H1 (cell line): Measurements from ENCODE around the gene PACSIN1. TPM values are rescaled to one million over a fixed set of nuclear protein-coding genes. Genes with fewer than 3 reads are reported as not detected.

Experiments
- CTCF ChIA-PET: fragments of 300-600 bp; sonication (Branson Sonifier 250); formaldehyde crosslinking; loops from one replicate; lab custom pipeline; 2021; ENCODE audit not compliant: partially characterized antibody; lab: Charles Lee
- POLR2A ChIA-PET: fragments of 300-600 bp; sonication (Branson Sonifier 250); formaldehyde crosslinking; loops from one replicate; lab custom pipeline; 2021; ENCODE audit warnings: inconsistent platforms; ENCODE audit not compliant: partially characterized antibody; lab: Charles Lee
- DNase-seq, 2 experiments: peaks; one replicate each; pipeline versions ENCODE4 v3.0.0 to v3.0.0-alpha.2; 2010 to 2022; ENCODE audit warnings: low spot score in 2 of 2, low read depth in 1 of 2, mixed read lengths in 1 of 2
- FAIRE-seq: peaks from 2 replicates; lab custom pipeline; 2011; peaks lifted over from hg19 to GRCh38; lab: Jason Lieb, UNC
- H2AFZ ChIP-seq: 2 replicates; pipeline ENCODE4 v1.8.1; 2012; ENCODE audit warnings: low read length, inconsistent platforms
- H2AK5ac ChIP-seq: 2 replicates; pipeline ENCODE4 v1.6.1; 2013; ENCODE audit warnings: low read depth, low read length
- H2BK120ac ChIP-seq: replicated peaks from 2 replicates; pipeline ENCODE3; 2013; ENCODE audit warnings: low read depth, low read length, inconsistent platforms
- H2BK12ac ChIP-seq: 2 replicates; pipeline ENCODE4 v1.6.1; 2013; ENCODE audit warnings: low read depth, low read length
- H2BK15ac ChIP-seq: 2 replicates; pipeline ENCODE4 v1.6.1; 2013; ENCODE audit warnings: low read length
- H2BK20ac ChIP-seq: 2 replicates; pipeline ENCODE4 v1.6.1; 2013; ENCODE audit warnings: low read length
- H2BK5ac ChIP-seq: 2 replicates; pipeline ENCODE4 v1.6.1; 2013; ENCODE audit warnings: low read depth, low read length
- H3K14ac ChIP-seq: 2 replicates; pipeline ENCODE4 v1.6.1; 2013; ENCODE audit warnings: inconsistent platforms; ENCODE audit not compliant: insufficient read length
- H3K18ac ChIP-seq: 2 replicates; pipeline ENCODE4 v1.6.1; 2013; ENCODE audit warnings: low read length; ENCODE audit errors: extremely low read depth
- H3K23ac ChIP-seq: 2 replicates; pipeline ENCODE4 v1.6.1; 2013; ENCODE audit warnings: inconsistent platforms; ENCODE audit not compliant: insufficient read length
- H3K23me2 ChIP-seq: 2 replicates; pipeline ENCODE4 v1.6.1; 2013; ENCODE audit warnings: low read depth, low read length
- H3K27ac ChIP-seq: 2 replicates; pipeline ENCODE4 v1.6.1; 2011; ENCODE audit warnings: low read depth, low read length, inconsistent platforms
- H3K27me3 ChIP-seq, 4 experiments: replicated peaks in 1 of 4; 1 replicate in 1 of 4; 2 replicates in 3 of 4; pipeline versions ENCODE4 v1.6.1 to v1.8.1; 2011 to 2013; ENCODE audit warnings: low read length in 3 of 4, mild to moderate bottlenecking in 3 of 4, inconsistent platforms in 2 of 4, mixed read lengths in 2 of 4, moderate library complexity in 1 of 4; ENCODE audit not compliant: control insufficient read depth in 3 of 4, insufficient read depth in 3 of 4; ENCODE audit errors: extremely low read depth in 1 of 4
- H3K36me3 ChIP-seq, 4 experiments: 2 replicates each; pipeline versions ENCODE4 v1.6.1 to v1.8.1; 2011 to 2013; ENCODE audit warnings: mild to moderate bottlenecking in 4 of 4, low read length in 3 of 4, moderate library complexity in 2 of 4, control low read depth in 1 of 4, inconsistent platforms in 1 of 4; ENCODE audit not compliant: insufficient read depth in 4 of 4, control insufficient read depth in 2 of 4
- H3K4ac ChIP-seq: replicated peaks from 2 replicates; pipeline ENCODE3; 2013; ENCODE audit warnings: low read length, low read depth, mixed read lengths, inconsistent platforms; ENCODE audit not compliant: insufficient read length
- H3K4me1 ChIP-seq, 4 experiments: replicated peaks in 1 of 4; 1 replicate in 1 of 4; 2 replicates in 3 of 4; pipeline versions ENCODE4 v1.6.1 to v1.8.1; 2011 to 2013; ENCODE audit warnings: low read length in 3 of 4, inconsistent platforms in 2 of 4, mixed read lengths in 1 of 4; ENCODE audit not compliant: insufficient read depth in 4 of 4, control insufficient read depth in 3 of 4
- H3K4me2 ChIP-seq, 2 experiments: 2 replicates each; pipeline versions ENCODE4 v1.6.1 to v1.8.1; 2011 to 2013; ENCODE audit warnings: low read depth in 2 of 2, low read length in 2 of 2, control low read depth in 1 of 2, inconsistent platforms in 1 of 2, mild to moderate bottlenecking in 1 of 2; ENCODE audit not compliant: insufficient read depth in 1 of 2
- H3K4me3 ChIP-seq, 4 experiments: fragments of 200-600, 300-600 bp in 1 of 4; sonication (generic), shearing (Covaris generic), sonication (Bioruptor Twin) in 1 of 4; 2 replicates each; pipeline versions ENCODE4 v1.5.1 to v1.8.1; 2011 to 2016; ENCODE audit warnings: low read length in 4 of 4, low read depth in 3 of 4, control low read depth in 2 of 4, inconsistent platforms in 2 of 4, mild to moderate bottlenecking in 2 of 4, mixed read lengths in 1 of 4, moderate library complexity in 1 of 4; ENCODE audit not compliant: insufficient read depth in 2 of 4; ENCODE audit errors: extremely low read depth in 1 of 4
- H3K56ac ChIP-seq: replicated peaks from 2 replicates; pipeline ENCODE3; 2013; ENCODE audit warnings: low read depth, mild to moderate bottlenecking, mixed read lengths, low read length, inconsistent platforms; ENCODE audit not compliant: insufficient read length
- H3K79me1 ChIP-seq: 2 replicates; pipeline ENCODE4 v1.6.1; 2013; ENCODE audit warnings: low read depth, low read length, control low read depth
- H3K79me2 ChIP-seq, 2 experiments: 2 replicates each; pipeline versions ENCODE4 v1.6.1 to v1.8.1; 2012 to 2013; ENCODE audit warnings: low read length in 2 of 2, mild to moderate bottlenecking in 2 of 2, inconsistent platforms in 1 of 2; ENCODE audit not compliant: insufficient read depth in 2 of 2, control insufficient read depth in 1 of 2
- H3K9ac ChIP-seq, 4 experiments: replicated peaks in 1 of 4; 1 replicate in 1 of 4; 2 replicates in 3 of 4; pipeline versions ENCODE4 v1.6.1 to v1.8.1; 2011 to 2013; ENCODE audit warnings: low read depth in 3 of 4, low read length in 3 of 4, control low read depth in 2 of 4, mild to moderate bottlenecking in 2 of 4, moderate library complexity in 2 of 4, inconsistent platforms in 1 of 4; ENCODE audit errors: extremely low read depth in 1 of 4
- H3K9me3 ChIP-seq, 2 experiments: 2 replicates each; pipeline versions ENCODE4 v1.6.1 to v1.8.1; 2012 to 2013; ENCODE audit warnings: mild to moderate bottlenecking in 2 of 2, moderate library complexity in 2 of 2, control low read depth in 1 of 2, inconsistent platforms in 1 of 2, low read depth in 1 of 2, low read length in 1 of 2, mixed read lengths in 1 of 2; ENCODE audit not compliant: insufficient read depth in 2 of 2
- H4K20me1 ChIP-seq, 2 experiments: replicated peaks in 1 of 2; 2 replicates each; pipeline versions ENCODE3 to v1.8.1; 2011 to 2013; ENCODE audit warnings: inconsistent platforms in 2 of 2, low read length in 2 of 2, mild to moderate bottlenecking in 1 of 2; ENCODE audit not compliant: insufficient read depth in 2 of 2, control insufficient read depth in 1 of 2
- H4K5ac ChIP-seq: 2 replicates; pipeline ENCODE4 v1.6.1; 2013; ENCODE audit warnings: low read length, low read depth, mixed read lengths, inconsistent platforms; ENCODE audit not compliant: insufficient read length
- H4K8ac ChIP-seq: 2 replicates; pipeline ENCODE4 v1.8.0; 2013; ENCODE audit warnings: mild to moderate bottlenecking, moderate library complexity, low read length, inconsistent platforms; ENCODE audit not compliant: insufficient read depth; ENCODE audit errors: extremely low read depth
- H4K91ac ChIP-seq: replicated peaks from 2 replicates; pipeline ENCODE3; 2013; ENCODE audit warnings: low read length, mixed read lengths, inconsistent platforms; ENCODE audit not compliant: insufficient read length
- RAD21 ChIP-seq, 2 experiments: IDR thresholded peaks in 1 of 2; conservative IDR thresholded peaks in 1 of 2; 2 replicates each; pipeline ENCODE4 v1.6.1; 2011; ENCODE audit warnings: low read depth in 2 of 2, low read length in 2 of 2, improper control_type of control experiment in 1 of 2, inconsistent platforms in 1 of 2, mild to moderate bottlenecking in 1 of 2, moderate library complexity in 1 of 2
- RBBP5 ChIP-seq: IDR thresholded peaks from 2 replicates; pipeline ENCODE4 v1.7.1; 2012; ENCODE audit warnings: low read depth, mild to moderate bottlenecking, inconsistent platforms, low read length, moderate library complexity, borderline replicate concordance
- RXRA ChIP-seq: IDR thresholded peaks from 2 replicates; pipeline ENCODE4 v1.6.1; 2011; ENCODE audit warnings: low read depth, mild to moderate bottlenecking, low read length, moderate library complexity; ENCODE audit not compliant: insufficient read depth
- WGBS, 2 experiments: shearing (Covaris generic) in 1 of 2; methylation state at CpG; one replicate each; pipeline versions ENCODE4 v1.1.6 to v1.1.7; 2013 to 2015; ENCODE audit warnings: low lambda C conversion rate in 2 of 2, mixed read lengths in 2 of 2, inconsistent platforms in 1 of 2, low coverage in 1 of 2, missing lambda C conversion rate in 1 of 2; ENCODE audit not compliant: insufficient replicate concordance in 2 of 2, insufficient coverage in 1 of 2, insufficient read length in 1 of 2; ENCODE audit errors: extremely low coverage in 1 of 2, missing lambda C conversion rate in 1 of 2; 5-methylcytosine and 5-hydroxymethylcytosine counted together
- polyA plus RNA-seq, 7 experiments: library from polyadenylated mRNA; depleted of rRNA in 3 of 7; stranded (reverse) in 5 of 7; unstranded in 2 of 7; fragments of >200 nt in 5 of 7; fragments of 200-250 nt in 2 of 7; gene quantifications; 1 replicate in 5 of 7; 2 replicates in 1 of 7; 4 replicates in 1 of 7; pipeline versions ENCODE4 v1.2.1 to v1.2.3, GENCODE V29; 2011 to 2013; ENCODE audit warnings: missing spikeins in 2 of 7, mixed read lengths in 2 of 7
- total RNA-seq: library from RNA; stranded (reverse); fragmentation: NEBNext Ultra II Directional; extraction: Animal tissue kit (Norgen Biotek cat#: 25700); gene quantifications from 2 replicates; pipeline ENCODE4 v1.2.1, GENCODE V29; 2021
- TF ChIP-seq, protein P1 (sequence below), 3 experiments: IDR thresholded peaks; 1 replicate in 2 of 3; 2 replicates in 1 of 3; pipeline versions ENCODE4 v1.5.1 to v1.6.1; 2011; ENCODE audit warnings: low read length in 3 of 3, mild to moderate bottlenecking in 3 of 3, inconsistent platforms in 2 of 3, low read depth in 1 of 3, moderate library complexity in 1 of 3; ENCODE audit not compliant: insufficient read depth in 1 of 3; ENCODE audit errors: control extremely low read depth in 1 of 3

The PACSIN1 gene
- total and polyA plus RNA-seq, 2 of the 8 experiments (the other 6 are each of a cell fraction or from before 2014, with no cell fraction given) = 5.9 to 11.1 TPM

DNA sequence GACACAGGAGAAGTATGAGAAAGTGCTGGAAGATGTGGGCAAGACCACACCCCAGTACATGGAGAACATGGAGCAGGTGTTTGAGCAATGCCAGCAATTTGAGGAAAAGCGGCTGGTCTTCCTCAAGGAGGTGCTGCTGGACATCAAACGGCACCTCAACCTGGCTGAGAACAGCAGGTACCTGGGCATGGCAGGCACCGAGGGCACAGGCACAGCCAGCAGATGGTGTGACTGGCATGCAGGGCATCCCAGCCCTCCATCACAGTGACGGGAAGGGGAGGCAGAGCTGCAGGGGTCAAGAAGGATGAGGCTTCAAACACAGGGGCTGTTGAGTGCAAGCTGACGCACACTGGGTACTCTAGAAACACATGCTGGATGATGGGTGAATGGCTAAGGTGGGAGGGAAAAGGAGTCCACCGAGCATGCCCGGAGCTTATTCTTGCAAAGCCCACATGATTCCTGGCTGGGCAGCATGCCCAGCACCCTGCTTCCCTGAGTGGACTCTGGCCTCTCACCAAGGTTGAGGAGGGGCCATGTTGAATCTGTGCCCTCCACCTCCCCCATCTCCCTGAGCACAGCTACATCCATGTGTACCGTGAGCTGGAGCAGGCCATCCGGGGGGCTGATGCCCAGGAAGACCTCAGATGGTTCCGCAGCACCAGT lies 63.9 kb downstream of the PACSIN1 start:
- Histone ChIP-seq H3K9ac (no peak overlapping the region), H3K79me1 (no peaks in the 10 kb centered on the region), H4K20me1 (no peaks in the 10 kb centered on the region), H4K91ac (no peak overlapping the region), H3K79me2 (no peaks in the 10 kb centered on the region), H3K9me3 (no peaks in the 10 kb centered on the region), H2BK5ac (no peak overlapping the region), H2AFZ (no peak overlapping the region), H3K27me3 (no peaks in the 10 kb centered on the region), H2BK20ac (no peak overlapping the region), H3K4me2 (no peak overlapping the region), H3K27ac (no peak overlapping the region), H3K56ac (no peak overlapping the region), H3K36me3 (no peaks in the 10 kb centered on the region; a peak in 1 of 8 replicates), H3K4me3 (no peak overlapping the region), H4K8ac (no peak overlapping the region), H4K5ac (no peak overlapping the region), H3K4ac (no peak overlapping the region), H2AK5ac (no peak overlapping the region), H3K23ac (no peak overlapping the region), H2BK120ac (no peak overlapping the region), H3K18ac (no peak overlapping the region), H3K23me2 (no peaks in the 10 kb centered on the region; the same call in 1 of the 2 replicates), H3K4me1 (peaks cover 3 to 20% (median 9%) of the 10 kb centered on the region in 4 experiments), H2BK12ac (peak overlapping the region; percentile 9; the same call in 1 of the 2 replicates), H3K14ac (no peak overlapping the region), H2BK15ac (no peak overlapping the region)
- FAIRE-seq (no peak), DNase-seq (no peak)
- ChIA-PET CTCF (interaction anchor here (0.9 to 8.4 kb wide), 10 partner anchors 10 to 82 kb away, joined by 3 to 79 read pairs (median 4); no protein-coding TSS in a partner anchor), POLR2A (interaction anchor here (1.0 to 2.7 kb wide), 5 partner anchors 10 to 104 kb away, joined by 3 to 8 read pairs (median 5); partner anchors contain the start of gene RPS10)
- TF ChIP-seq RAD21 (IDR thresholded peaks at IDR 0.05 in 1 of 2, conservative IDR thresholded peaks at IDR 0.05 in 1 of 2; ENCODE audit: low read depth in 2 of 2, low read length in 2 of 2) (peak; percentile 38 to 47), RXRA (no peak), RBBP5 (no peak)
- TF ChIP-seq, protein P1, sequence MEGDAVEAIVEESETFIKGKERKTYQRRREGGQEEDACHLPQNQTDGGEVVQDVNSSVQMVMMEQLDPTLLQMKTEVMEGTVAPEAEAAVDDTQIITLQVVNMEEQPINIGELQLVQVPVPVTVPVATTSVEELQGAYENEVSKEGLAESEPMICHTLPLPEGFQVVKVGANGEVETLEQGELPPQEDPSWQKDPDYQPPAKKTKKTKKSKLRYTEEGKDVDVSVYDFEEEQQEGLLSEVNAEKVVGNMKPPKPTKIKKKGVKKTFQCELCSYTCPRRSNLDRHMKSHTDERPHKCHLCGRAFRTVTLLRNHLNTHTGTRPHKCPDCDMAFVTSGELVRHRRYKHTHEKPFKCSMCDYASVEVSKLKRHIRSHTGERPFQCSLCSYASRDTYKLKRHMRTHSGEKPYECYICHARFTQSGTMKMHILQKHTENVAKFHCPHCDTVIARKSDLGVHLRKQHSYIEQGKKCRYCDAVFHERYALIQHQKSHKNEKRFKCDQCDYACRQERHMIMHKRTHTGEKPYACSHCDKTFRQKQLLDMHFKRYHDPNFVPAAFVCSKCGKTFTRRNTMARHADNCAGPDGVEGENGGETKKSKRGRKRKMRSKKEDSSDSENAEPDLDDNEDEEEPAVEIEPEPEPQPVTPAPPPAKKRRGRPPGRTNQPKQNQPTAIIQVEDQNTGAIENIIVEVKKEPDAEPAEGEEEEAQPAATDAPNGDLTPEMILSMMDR (IDR thresholded peaks at IDR 0.05; ENCODE audit: control extremely low read depth in 1 of 3, insufficient read depth in 1 of 3, low read depth in 1 of 3, low read length in 3 of 3) = peak in 2 of 3 experiments; percentile 33; a peak in 2 of 4 replicates
- WGBS, 2 experiments = 90% methylated on average over 10 of the region's 10 CpGs; no CpG with 5 or more reads in 1 of the 2 experiments
